Mesothelial cell of epicardium (in vitro differentiated cells): ENCODE results near the gene EFEMP1. TPM values are rescaled to one million over a fixed set of nuclear protein-coding genes. Genes with fewer than 3 reads are reported as not detected.
A peak's percentile ranks its signal among the peaks of the same experiment; 100 is the strongest.

ENCODE experiments used
- DNase-seq, 2 experiments: peaks; one replicate each; pipeline ENCODE4 v3.0.0; 2021; ENCODE audit warnings: low spot score in 2 of 2; ENCODE audit not compliant: unreplicated experiment in 2 of 2
- H3K27ac Mint-ChIP-seq: 2 replicates; pipeline ENCODE4 v1.8.0; 2021; ENCODE audit warnings: mixed read lengths
- H3K27me3 Mint-ChIP-seq: 2 replicates; pipeline ENCODE4 v1.8.0; 2021; ENCODE audit warnings: low read depth, mixed read lengths
- H3K36me3 Mint-ChIP-seq: 2 replicates; pipeline ENCODE4 v1.8.0; 2021; ENCODE audit warnings: mixed read lengths
- H3K4me1 Mint-ChIP-seq: 2 replicates; pipeline ENCODE4 v1.8.0; 2021; ENCODE audit warnings: mixed read lengths
- H3K4me3 Mint-ChIP-seq: 2 replicates; pipeline ENCODE4 v1.8.0; 2021; ENCODE audit warnings: mild to moderate bottlenecking, moderate library complexity, mixed read lengths
- H3K9me3 Mint-ChIP-seq: 2 replicates; pipeline ENCODE4 v1.8.0; 2021; ENCODE audit warnings: mixed read lengths
- CTCF ChIP-seq: fragments of 200-600 bp; sonication (generic); IDR thresholded peaks from one replicate; pipeline ENCODE4 v1.5.0; 2021; ENCODE audit warnings: antibody characterized with exemption; ENCODE audit not compliant: unreplicated experiment
- total RNA-seq: library from RNA; stranded (reverse); gene quantifications from 3 replicates; pipeline ENCODE4 v1.2.1, GENCODE V29; 2021

Gene EFEMP1
- total RNA-seq, 1 donor from 2014 or later = 38.1 TPM

DNA sequence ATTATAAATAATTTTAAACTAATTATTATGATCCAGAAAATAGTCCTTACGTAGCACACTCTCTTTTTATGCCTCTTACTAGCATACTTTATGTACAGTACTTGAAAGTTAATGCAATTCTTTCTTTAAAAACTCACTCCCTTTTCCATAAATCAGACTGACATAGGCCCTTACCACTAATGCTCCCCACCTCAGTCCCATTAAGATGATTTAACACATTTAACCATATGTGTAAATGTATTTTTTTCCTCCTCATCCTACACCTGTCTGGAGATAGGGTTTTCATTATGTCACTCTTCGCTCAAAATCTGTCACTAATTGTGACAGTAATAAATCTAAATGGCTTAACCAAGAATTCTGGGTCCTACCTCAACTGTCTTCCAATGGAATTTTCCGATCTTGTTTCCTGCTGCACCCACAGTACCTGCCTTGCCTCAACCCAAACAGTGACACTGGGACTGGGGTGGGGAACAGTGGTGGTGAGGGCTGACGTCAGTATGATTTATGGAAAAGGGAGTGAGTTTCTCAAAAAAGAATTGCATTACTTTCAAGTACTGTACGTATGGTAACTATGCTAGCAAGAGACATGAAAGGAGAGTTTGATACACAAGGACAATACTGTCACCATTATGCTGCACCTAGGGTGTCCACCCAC, 25.1 kb downstream of the EFEMP1 start:
- TF ChIP-seq CTCF = no peak
- H3K9me3 Mint-ChIP-seq = peaks cover 6% of the 10 kb centered on the region
- no peaks in the 10 kb centered on the region for H3K27me3 Mint-ChIP-seq
- H3K4me3 Mint-ChIP-seq = no peak overlapping the region
- no peak for DNase-seq
- peaks cover 40% of the 10 kb centered on the region for H3K4me1 Mint-ChIP-seq
- H3K36me3 Mint-ChIP-seq = peaks cover 5% of the 10 kb centered on the region
- H3K27ac Mint-ChIP-seq = peak overlapping the region; percentile 83

GRCh38 chr2:55896633-55897032, 26.9 kb downstream of the EFEMP1 start:
- Mint-ChIP-seq H3K27me3 (no peaks in the 10 kb centered on the region), H3K36me3 (peaks cover 1% of the 10 kb centered on the region), H3K9me3 (no peaks in the 10 kb centered on the region), H3K4me1 (peaks cover 51% of the 10 kb centered on the region), H3K4me3 (no peak overlapping the region), H3K27ac (no peak overlapping the region)
- TF ChIP-seq CTCF = no peak
- no peak for DNase-seq

DNA sequence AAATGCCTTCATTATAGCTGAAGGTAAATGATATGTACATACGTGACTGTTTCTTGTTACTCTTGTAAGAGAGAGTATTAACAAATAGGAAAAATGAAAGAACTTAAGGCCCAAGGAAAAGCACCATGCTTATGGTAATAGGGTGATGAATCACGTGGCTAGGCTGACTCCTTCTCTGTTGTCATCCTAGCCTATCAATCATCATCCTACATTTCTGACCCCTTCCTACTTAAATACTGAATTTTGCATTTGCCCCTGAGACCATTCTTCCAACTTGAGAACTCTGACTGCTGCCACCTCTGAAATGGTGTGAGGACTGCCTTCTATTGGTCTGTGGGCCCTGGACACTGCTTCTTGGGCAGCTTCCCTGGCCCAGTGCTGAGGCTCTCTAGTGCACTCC, 28.9 kb downstream of the EFEMP1 start:
- no peak for TF ChIP-seq CTCF
- H3K4me3 Mint-ChIP-seq = no peak overlapping the region
- no peak for DNase-seq
- H3K27me3 Mint-ChIP-seq = no peaks in the 10 kb centered on the region
- H3K36me3 Mint-ChIP-seq = peaks cover 1% of the 10 kb centered on the region
- H3K4me1 Mint-ChIP-seq = peaks cover 41% of the 10 kb centered on the region
- no peaks in the 10 kb centered on the region for H3K9me3 Mint-ChIP-seq
- no peak overlapping the region for H3K27ac Mint-ChIP-seq

GRCh38 chr2:55891671-55892094, 31.9 kb downstream of the EFEMP1 start:
- Mint-ChIP-seq H3K27ac (peak overlapping the region; percentile 32), H3K4me3 (no peak overlapping the region), H3K4me1 (peaks cover 29% of the 10 kb centered on the region), H3K27me3 (peaks cover 1% of the 10 kb centered on the region), H3K9me3 (no peaks in the 10 kb centered on the region), H3K36me3 (no peaks in the 10 kb centered on the region)
- TF ChIP-seq CTCF = no peak
- DNase-seq = no peak

GRCh38 chr2:55888936-55889335, 34.6 kb downstream of the EFEMP1 start:
- no peak for DNase-seq
- Mint-ChIP-seq H3K27me3 (peaks cover 1% of the 10 kb centered on the region), H3K27ac (no peak overlapping the region), H3K36me3 (no peaks in the 10 kb centered on the region), H3K4me1 (peaks cover 33% of the 10 kb centered on the region), H3K9me3 (no peaks in the 10 kb centered on the region), H3K4me3 (no peak overlapping the region)
- TF ChIP-seq CTCF = no peak
